GM23338 (cell line): Measurements from ENCODE around the gene NCOA7. TPM values are rescaled to one million over a fixed set of nuclear protein-coding genes. Genes with fewer than 3 reads are reported as not detected.

Source experiments
- ATAC-seq: fragments of 200-7000 bp; cut with Tn5 transposase; 3 replicates; pipeline ENCODE4 v1.9.1; 2020
- DNase-seq: peaks from one replicate; pipeline ENCODE4 v3.0.0-alpha.2; 2015; ENCODE audit warnings: low spot score
- H2AFZ ChIP-seq: fragments of 200-600 bp; sonication (generic); 2 replicates; pipeline ENCODE4 v1.8.0; 2016; ENCODE audit warnings: antibody characterized with exemption, mild to moderate bottlenecking, moderate library complexity
- H3F3A ChIP-seq: fragments of 200-600 bp; sonication (generic); replicated peaks from 2 replicates; pipeline ENCODE4 v1.8.0; 2017; ENCODE audit warnings: antibody characterized with exemption, mixed run types, low read depth
- H3K27ac ChIP-seq: fragments of 200-600 bp; sonication (generic); 2 replicates; pipeline ENCODE4 v1.6.1; 2016; ENCODE audit warnings: low read depth
- H3K27me3 ChIP-seq: fragments of 200-600 bp; sonication (generic); 2 replicates; pipeline ENCODE4 v1.8.0; 2016; ENCODE audit warnings: mild to moderate bottlenecking, mixed run types, moderate library complexity; ENCODE audit not compliant: insufficient read depth
- H3K36me3 ChIP-seq: fragments of 200-600 bp; sonication (generic); 2 replicates; pipeline ENCODE4 v1.8.0; 2016; ENCODE audit warnings: mild to moderate bottlenecking; ENCODE audit not compliant: insufficient read depth
- H3K4me1 ChIP-seq: fragments of 200-600 bp; sonication (generic); 2 replicates; pipeline ENCODE4 v1.8.0; 2016; ENCODE audit warnings: mild to moderate bottlenecking, moderate library complexity; ENCODE audit not compliant: insufficient read depth
- H3K4me2 ChIP-seq: fragments of 200-600 bp; sonication (generic); 2 replicates; pipeline ENCODE4 v1.7.1; 2017; ENCODE audit warnings: mixed run types
- H3K4me3 ChIP-seq: fragments of 200-600 bp; sonication (generic); 2 replicates; pipeline ENCODE4 v1.6.1; 2016; ENCODE audit warnings: mixed run types
- H3K79me2 ChIP-seq: fragments of 200-600 bp; sonication (generic); replicated peaks from 2 replicates; pipeline ENCODE4 v1.8.0; 2017; ENCODE audit warnings: mild to moderate bottlenecking; ENCODE audit not compliant: insufficient read depth
- H3K9me2 ChIP-seq: fragments of 200-600 bp; sonication (generic); 2 replicates; pipeline ENCODE4 v1.8.0; 2017; ENCODE audit not compliant: insufficient read depth
- H4K20me1 ChIP-seq: fragments of 200-600 bp; sonication (generic); replicated peaks from 2 replicates; pipeline ENCODE4 v1.8.0; 2017; ENCODE audit warnings: mild to moderate bottlenecking; ENCODE audit not compliant: insufficient read depth
- H3K27ac Mint-ChIP-seq: 2 replicates; pipeline ENCODE4 v1.8.0; 2020; ENCODE audit warnings: inconsistent platforms, mild to moderate bottlenecking, moderate library complexity, mixed read lengths
- H3K27me3 Mint-ChIP-seq: 3 replicates; pipeline ENCODE4 v1.8.0; 2022; ENCODE audit warnings: low read depth, mild to moderate bottlenecking, moderate library complexity, mixed read lengths, inconsistent platforms; ENCODE audit not compliant: insufficient read depth, poor library complexity
- H3K36me3 Mint-ChIP-seq: 3 replicates; pipeline ENCODE4 v1.8.0; 2021; ENCODE audit warnings: low read depth, mild to moderate bottlenecking, inconsistent platforms, moderate library complexity, mixed read lengths
- H3K4me1 Mint-ChIP-seq: 3 replicates; pipeline ENCODE4 v1.8.0; 2020; ENCODE audit warnings: mild to moderate bottlenecking, inconsistent platforms, mixed read lengths
- H3K4me3 Mint-ChIP-seq: 3 replicates; pipeline ENCODE4 v1.8.0; 2021; ENCODE audit warnings: moderate library complexity, mild to moderate bottlenecking, inconsistent platforms, mixed read lengths
- H3K9me3 Mint-ChIP-seq: 3 replicates; pipeline ENCODE4 v1.8.0; 2020; ENCODE audit warnings: moderate library complexity, mild to moderate bottlenecking, inconsistent platforms, mixed read lengths
- CREB1 ChIP-seq: fragments of 250-450 bp; sonication (Bioruptor Pico); IDR thresholded peaks from 2 replicates; pipeline ENCODE4 v1.5.0; 2020; ENCODE audit warnings: low read depth, mild to moderate bottlenecking, moderate library complexity
- ETS1 ChIP-seq: IDR thresholded peaks from 2 replicates; pipeline ENCODE4 v1.6.1; 2016; ENCODE audit warnings: antibody characterized with exemption
- EZH2 ChIP-seq: fragments of 200-600 bp; sonication (generic); IDR thresholded peaks from one replicate; pipeline ENCODE4 v1.8.0; 2017; ENCODE audit warnings: antibody characterized with exemption, mild to moderate bottlenecking, low read depth; ENCODE audit not compliant: unreplicated experiment
- EZH2phosphoT487 ChIP-seq: fragments of 200-600 bp; sonication (generic); IDR thresholded peaks from one replicate; pipeline ENCODE4 v1.8.1; 2018; ENCODE audit warnings: antibody characterized with exemption; ENCODE audit not compliant: unreplicated experiment
- JUNB ChIP-seq: IDR thresholded peaks from one replicate; pipeline ENCODE4 v1.6.1; 2016; ENCODE audit warnings: antibody characterized with exemption; ENCODE audit not compliant: unreplicated experiment
- NANOG ChIP-seq: IDR thresholded peaks from 2 replicates; pipeline ENCODE4 v1.6.1; 2016; ENCODE audit warnings: antibody characterized with exemption, borderline replicate concordance
- POLR2AphosphoS5 ChIP-seq: IDR thresholded peaks from 2 replicates; pipeline ENCODE4 v1.6.1; 2016; ENCODE audit warnings: antibody characterized with exemption, low read depth
- REST ChIP-seq: IDR thresholded peaks from one replicate; pipeline ENCODE4 v1.6.1; 2018; ENCODE audit warnings: antibody characterized with exemption; ENCODE audit not compliant: unreplicated experiment
- STAT1 ChIP-seq: IDR thresholded peaks from one replicate; pipeline ENCODE4 v1.6.1; 2016; ENCODE audit warnings: antibody characterized with exemption; ENCODE audit not compliant: unreplicated experiment
- ZNF114 ChIP-seq: fragments of 250-450 bp; sonication (Bioruptor Pico); IDR thresholded peaks from 2 replicates; pipeline ENCODE4 v1.5.0; 2020; ENCODE audit warnings: mild to moderate bottlenecking, moderate library complexity
- ZNF331 ChIP-seq: fragments of 250-450 bp; sonication (Bioruptor Pico); IDR thresholded peaks from 2 replicates; pipeline ENCODE4 v1.5.0; 2020; ENCODE audit warnings: low read depth, mild to moderate bottlenecking, moderate library complexity
- ZNF462 ChIP-seq: fragments of 250-450 bp; sonication (Bioruptor Pico); IDR thresholded peaks from 2 replicates; pipeline ENCODE4 v1.5.0; 2020; ENCODE audit warnings: mild to moderate bottlenecking, moderate library complexity
- polyA plus RNA-seq: library from polyadenylated mRNA; unstranded; fragments of >200 nt; fragmentation: Nextera tagmentation; extraction: Ambion mirVana; gene quantifications from 2 replicates; pipeline ENCODE4 v1.2.1, GENCODE V29; 2016
- total RNA-seq: library from RNA; depleted of rRNA; stranded (reverse); fragments of >200 nt; shearing (Covaris generic); gene quantifications from 2 replicates; pipeline ENCODE4 v1.2.3, GENCODE V29; 2014
- TF ChIP-seq, protein P1 (sequence below), 2 experiments: fragments of 200-600 bp in 1 of 2; sonication (generic) in 1 of 2; conservative IDR thresholded peaks; 2 replicates each; pipeline versions ENCODE4 v1.5.1 to v1.6.1; 2016 to 2017; ENCODE audit warnings: antibody characterized with exemption in 2 of 2, low read depth in 2 of 2, mild to moderate bottlenecking in 2 of 2, moderate library complexity in 1 of 2

NCOA7 gene
- total and polyA plus RNA-seq, 2 experiments from 2014 or later: 9.3 to 15.7 TPM

DNA sequence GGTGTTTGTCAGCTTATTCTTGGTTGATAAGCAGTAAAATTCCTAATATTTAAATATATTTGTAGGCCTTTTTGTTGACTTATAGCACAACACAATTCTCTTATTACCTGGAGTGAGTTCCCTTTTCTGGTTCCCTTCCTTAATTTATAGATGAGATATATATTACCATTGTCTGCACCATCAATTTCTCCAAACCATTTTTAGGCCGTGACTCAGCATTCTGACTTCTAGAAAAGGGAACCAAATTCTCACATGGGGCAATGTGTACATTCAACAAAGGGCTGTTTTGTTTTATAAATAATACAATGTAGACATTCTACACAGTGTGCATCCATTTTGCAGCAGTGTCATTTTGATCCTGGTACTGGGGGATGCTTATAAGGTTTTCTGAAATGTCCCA lies 52.8 kb downstream of the NCOA7 start:
- Histone ChIP-seq H3K4me1 (no peaks in the 10 kb centered on the region), H3K9me2 (no peaks in the 10 kb centered on the region), H3K36me3 (no peaks in the 10 kb centered on the region), H3K4me2 (no peak overlapping the region), H3K4me3 (no peak overlapping the region), H3K27me3 (no peaks in the 10 kb centered on the region), H3K79me2 (no peaks in the 10 kb centered on the region), H4K20me1 (no peaks in the 10 kb centered on the region), H2AFZ (no peak overlapping the region), H3K27ac (no peak overlapping the region), H3F3A (no peaks in the 10 kb centered on the region)
- H3K36me3 Mint-ChIP-seq: no peaks in the 10 kb centered on the region
- no peak for ATAC-seq
- no peaks in the 10 kb centered on the region for H3K9me3 Mint-ChIP-seq
- DNase-seq: no peak
- no peak overlapping the region for H3K4me3 Mint-ChIP-seq
- TF ChIP-seq ETS1 (no peak), CREB1 (CRISPR knock-in tag) (no peak), POLR2AphosphoS5 (no peak), EZH2phosphoT487 (no peak), EZH2 (no peak), REST (no peak), JUNB (no peak), ZNF114 (CRISPR knock-in tag) (no peak), NANOG (no peak), STAT1 (no peak), ZNF462 (no peak), ZNF331 (no peak)
- TF ChIP-seq, protein P1, sequence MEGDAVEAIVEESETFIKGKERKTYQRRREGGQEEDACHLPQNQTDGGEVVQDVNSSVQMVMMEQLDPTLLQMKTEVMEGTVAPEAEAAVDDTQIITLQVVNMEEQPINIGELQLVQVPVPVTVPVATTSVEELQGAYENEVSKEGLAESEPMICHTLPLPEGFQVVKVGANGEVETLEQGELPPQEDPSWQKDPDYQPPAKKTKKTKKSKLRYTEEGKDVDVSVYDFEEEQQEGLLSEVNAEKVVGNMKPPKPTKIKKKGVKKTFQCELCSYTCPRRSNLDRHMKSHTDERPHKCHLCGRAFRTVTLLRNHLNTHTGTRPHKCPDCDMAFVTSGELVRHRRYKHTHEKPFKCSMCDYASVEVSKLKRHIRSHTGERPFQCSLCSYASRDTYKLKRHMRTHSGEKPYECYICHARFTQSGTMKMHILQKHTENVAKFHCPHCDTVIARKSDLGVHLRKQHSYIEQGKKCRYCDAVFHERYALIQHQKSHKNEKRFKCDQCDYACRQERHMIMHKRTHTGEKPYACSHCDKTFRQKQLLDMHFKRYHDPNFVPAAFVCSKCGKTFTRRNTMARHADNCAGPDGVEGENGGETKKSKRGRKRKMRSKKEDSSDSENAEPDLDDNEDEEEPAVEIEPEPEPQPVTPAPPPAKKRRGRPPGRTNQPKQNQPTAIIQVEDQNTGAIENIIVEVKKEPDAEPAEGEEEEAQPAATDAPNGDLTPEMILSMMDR (conservative IDR thresholded peaks at IDR 0.05; ENCODE audit: low read depth in 2 of 2): no peak
- H3K27ac Mint-ChIP-seq: no peak overlapping the region
- H3K27me3 Mint-ChIP-seq: no peaks in the 10 kb centered on the region
- H3K4me1 Mint-ChIP-seq: peaks cover 6% of the 10 kb centered on the region; the same call in 1 of the 3 replicates
